HepG2 (cell line): ENCODE measurements around the gene CYTH2. TPM values are rescaled to one million over a fixed set of nuclear protein-coding genes. Genes with fewer than 3 reads are reported as not detected.

Experiments
- ATAC-seq: fragments of 200-7000 bp; cut with Tn5 transposase; 3 replicates; pipeline ENCODE4 v1.9.1; 2020; ENCODE audit warnings: mild to moderate bottlenecking, moderate library complexity
- BruUV-seq: library from RNA; stranded (reverse); fragments of 400-500 nt; replicated peaks from 2 replicates; lab custom pipeline; 2021; lab: Mats Ljungman, UMichigan
- CTCF ChIA-PET: fragments of 300-600 bp; formaldehyde crosslinking; extraction: SDS; loops from one replicate; lab custom pipeline; 2021; ENCODE audit warnings: low total read pairs, inconsistent platforms, low intra/inter-chr PET ratio; lab: Yijun Ruan, JAX
- POLR2A ChIA-PET: fragments of 350-600 bp; sonication (Branson Sonifier 250); formaldehyde crosslinking; loops from one replicate; lab custom pipeline; 2020; ENCODE audit warnings: antibody characterized with exemption, inconsistent platforms; lab: Yijun Ruan, JAX
- DNase-seq: peaks from one replicate; pipeline ENCODE4 v3.0.0-alpha.2; 2015; ENCODE audit warnings: low spot score
- FAIRE-seq: peaks from 3 replicates; lab custom pipeline; 2011; peaks lifted over from hg19 to GRCh38; lab: Jason Lieb, UNC
- H2AFZ ChIP-seq: one replicate; pipeline ENCODE4 v1.6.1; 2011; ENCODE audit warnings: low read length, inconsistent platforms
- H3K27ac ChIP-seq: fragments of 300-600 bp; 3 replicates; pipeline ENCODE4 v1.8.0; 2011; ENCODE audit warnings: mixed run types, mild to moderate bottlenecking, mixed read lengths, low read length, inconsistent platforms; ENCODE audit not compliant: insufficient read depth; ENCODE audit errors: extremely low read length
- H3K27me3 ChIP-seq, 2 experiments: fragments of 200-600 bp in 1 of 2; 2 replicates in 1 of 2; 3 replicates in 1 of 2; pipeline versions ENCODE4 v1.6.0 to v1.8.0; 2011; ENCODE audit warnings: low read length in 2 of 2, mild to moderate bottlenecking in 2 of 2, moderate library complexity in 2 of 2, inconsistent platforms in 1 of 2; ENCODE audit not compliant: insufficient read depth in 2 of 2, control insufficient read depth in 1 of 2
- H3K36me3 ChIP-seq, 2 experiments: fragments of 200-600 bp in 1 of 2; replicated peaks in 1 of 2; 2 replicates in 1 of 2; 3 replicates in 1 of 2; pipeline versions ENCODE4 v1.5.1 to v1.8.0; 2011; ENCODE audit warnings: low read length in 2 of 2, inconsistent platforms in 1 of 2; ENCODE audit not compliant: insufficient read depth in 2 of 2, control insufficient read depth in 1 of 2
- H3K4me1 ChIP-seq: 2 replicates; pipeline ENCODE4 v1.5.1; 2012; ENCODE audit warnings: low read length, inconsistent platforms; ENCODE audit not compliant: insufficient read depth
- H3K4me2 ChIP-seq: 2 replicates; pipeline ENCODE4 v1.6.0; 2011; ENCODE audit warnings: low read depth, low read length, inconsistent platforms
- H3K4me3 ChIP-seq, 3 experiments: fragments of 200-600 bp in 1 of 3; sonication (generic), shearing (Covaris generic) in 1 of 3; replicated peaks in 1 of 3; 2 replicates each; pipeline ENCODE4 v1.5.1; 2011 to 2016; ENCODE audit warnings: low read length in 3 of 3, inconsistent platforms in 2 of 3, low read depth in 2 of 3, mild to moderate bottlenecking in 2 of 3, control low read depth in 1 of 3, mixed read lengths in 1 of 3; ENCODE audit not compliant: insufficient read depth in 1 of 3
- H3K79me2 ChIP-seq: one replicate; pipeline ENCODE4 v1.6.1; 2011; ENCODE audit warnings: low read length, inconsistent platforms; ENCODE audit not compliant: insufficient read depth
- H3K9ac ChIP-seq: 2 replicates; pipeline ENCODE4 v1.6.0; 2011; ENCODE audit warnings: mild to moderate bottlenecking, low read depth, low read length, inconsistent platforms; ENCODE audit not compliant: insufficient read depth
- H3K9me3 ChIP-seq: 2 replicates; pipeline ENCODE4 v1.5.1; 2012; ENCODE audit warnings: mild to moderate bottlenecking, low read length
- H4K20me1 ChIP-seq: 2 replicates; pipeline ENCODE4 v1.6.0; 2011; ENCODE audit warnings: inconsistent platforms, mild to moderate bottlenecking, low read length, moderate library complexity; ENCODE audit not compliant: insufficient read depth
- ARHGAP35 ChIP-seq: sonication (generic); formaldehyde crosslinking; IDR thresholded peaks from 2 replicates; pipeline ENCODE4 v1.9.0; 2022; ENCODE audit warnings: mild to moderate bottlenecking, inconsistent platforms, moderate library complexity, missing genetic modification reagents, borderline replicate concordance
- ATF1 ChIP-seq: IDR thresholded peaks from 2 replicates; pipeline ENCODE4 v1.6.1; 2016; ENCODE audit warnings: mild to moderate bottlenecking, control low read depth
- ATF3 ChIP-seq: sonication (generic); formaldehyde crosslinking; IDR thresholded peaks from 2 replicates; pipeline ENCODE4 v1.4.0; 2020; ENCODE audit warnings: missing genetic modification reagents
- DNMT1 ChIP-seq: sonication (generic); formaldehyde crosslinking; IDR thresholded peaks from 2 replicates; pipeline ENCODE4 v1.5.1; 2020; ENCODE audit warnings: mild to moderate bottlenecking, missing genetic modification reagents
- FOSL2 ChIP-seq: sonication (generic); formaldehyde crosslinking; IDR thresholded peaks from 2 replicates; pipeline ENCODE4 v1.4.0; 2020; ENCODE audit warnings: missing genetic modification reagents
- FOXA3 ChIP-seq: IDR thresholded peaks from 2 replicates; pipeline ENCODE4 v1.6.1; 2016; ENCODE audit warnings: missing genetic modification reagents, missing compliant biosample characterization
- FOXO4 ChIP-seq: sonication (generic); formaldehyde crosslinking; conservative IDR thresholded peaks from 2 replicates; pipeline ENCODE4 v1.8.1; 2023; ENCODE audit warnings: missing genetic modification reagents
- MZF1 ChIP-seq: sonication (generic); formaldehyde crosslinking; IDR thresholded peaks from 2 replicates; pipeline ENCODE4 v1.8.1; 2023; ENCODE audit warnings: mild to moderate bottlenecking, missing genetic modification reagents, borderline replicate concordance
- NBN ChIP-seq: fragments of 450-650 bp; conservative IDR thresholded peaks from 2 replicates; pipeline ENCODE4 v1.6.1; 2017
- NR2F1 ChIP-seq, 2 experiments: fragments of 450-650 bp in 1 of 2; formaldehyde crosslinking in 1 of 2; IDR thresholded peaks; 2 replicates each; pipeline versions ENCODE4 v1.5.0 to v1.6.1; 2016 to 2020; ENCODE audit warnings: mild to moderate bottlenecking in 1 of 2, missing compliant biosample characterization in 1 of 2, missing genetic modification reagents in 1 of 2, moderate library complexity in 1 of 2
- SRF ChIP-seq: IDR thresholded peaks from 2 replicates; pipeline ENCODE4 v1.6.1; 2011; ENCODE audit warnings: mild to moderate bottlenecking, low read depth, low read length, moderate library complexity
- THAP7 ChIP-seq: sonication (generic); formaldehyde crosslinking; IDR thresholded peaks from 2 replicates; pipeline ENCODE4 v1.8.1; 2023; ENCODE audit warnings: mild to moderate bottlenecking, missing genetic modification reagents
- ZNF292 ChIP-seq: sonication (generic); formaldehyde crosslinking; IDR thresholded peaks from 2 replicates; pipeline ENCODE4 v1.8.1; 2022; ENCODE audit warnings: mild to moderate bottlenecking, low read depth, missing genetic modification reagents, borderline replicate concordance
- ZNF674 ChIP-seq: sonication (generic); formaldehyde crosslinking; IDR thresholded peaks from 2 replicates; pipeline ENCODE4 v1.5.0; 2020; ENCODE audit warnings: low read depth, mild to moderate bottlenecking, missing genetic modification reagents
- ZNF737 ChIP-seq: sonication (generic); formaldehyde crosslinking; IDR thresholded peaks from 2 replicates; pipeline ENCODE4 v1.5.0; 2020; ENCODE audit warnings: missing genetic modification reagents, mild to moderate bottlenecking, borderline replicate concordance
- ZNF841 ChIP-seq: sonication (generic); formaldehyde crosslinking; IDR thresholded peaks from 2 replicates; pipeline ENCODE4 v1.8.1; 2023; ENCODE audit warnings: missing genetic modification reagents, borderline replicate concordance
- ZZZ3 ChIP-seq: sonication (generic); formaldehyde crosslinking; IDR thresholded peaks from 2 replicates; pipeline ENCODE4 v1.4.0; 2020; ENCODE audit warnings: missing genetic modification reagents, mild to moderate bottlenecking, borderline replicate concordance
- WGBS: methylation state at CpG from one replicate; pipeline ENCODE4 v1.1.6; 2017; ENCODE audit warnings: low lambda C conversion rate; 5-methylcytosine and 5-hydroxymethylcytosine counted together
- in situ Hi-C: cut with HindIII; loops from 2 replicates; pipeline ENCODE4 v1.10.0; 2017; ENCODE audit warnings: low pct_unique_long_range_greater_than_20kb; ENCODE audit not compliant: extremely low pct_ligation_motif_present
- intact Hi-C: fragments of 100-400 bp; cut with micrococcal nuclease; formaldehyde crosslinking; loops from one replicate; pipeline ENCODE4 v1.10.0; 2022; ENCODE audit not compliant: unreplicated experiment
- polyA plus RNA-seq, 8 experiments: library from polyadenylated mRNA; depleted of rRNA in 3 of 8; stranded (reverse) in 7 of 8; unstranded in 1 of 8; fragments of >200 nt; fragmentation: Illumina TruSeq in 4 of 8; extraction: Trizol in 4 of 8; gene quantifications; 2 replicates each; pipeline versions ENCODE4 v1.2.1 to v1.2.3, GENCODE V29; 2011 to 2016; ENCODE audit warnings: low read depth in 4 of 8, missing spikeins in 1 of 8, mixed read lengths in 1 of 8; ENCODE audit not compliant: insufficient read depth in 1 of 8
- total RNA-seq, 5 experiments: library from RNA; depleted of rRNA; stranded (reverse); fragments of >200 nt; fragmentation: Illumina TruSeq; extraction: Trizol; gene quantifications; 2 replicates each; pipeline ENCODE4 v1.2.3, GENCODE V29; 2016; ENCODE audit warnings: low read depth in 1 of 5

CYTH2 gene
- total and polyA plus RNA-seq, 2 of the 13 experiments (the other 11 are each of a cell fraction or from before 2014, with no cell fraction given): 16.5 to 39.3 TPM

GRCh38 chr19:48470856-48471255, 1.7 kb downstream of the CYTH2 start:
- TF ChIP-seq ATF1 (CRISPR knock-in tag) (no peak), FOXO4 (CRISPR knock-in tag) (0 out of 2 replicates have a peak, but pooled peaks have one; percentile 20)
- Histone ChIP-seq H3K36me3 (peaks cover 24 to 51% of the 10 kb centered on the region in 2 experiments; a peak in 4 of 5 replicates), H2AFZ (no peak overlapping the region), H4K20me1 (no peaks in the 10 kb centered on the region; the same call in 1 of the 2 replicates), H3K4me1 (peaks cover 17% of the 10 kb centered on the region), H3K9me3 (no peaks in the 10 kb centered on the region), H3K27me3 (no peaks in the 10 kb centered on the region; a peak in 1 of 5 replicates), H3K4me3 (no peak overlapping the region), H3K79me2 (peaks cover 5% of the 10 kb centered on the region), H3K4me2 (peak overlapping the region; percentile 79; the same call in 1 of the 2 replicates), H3K27ac (no peak overlapping the region), H3K9ac (no peak overlapping the region)
- intact Hi-C loops: no loop called here
- no TSS peak for BruUV-seq
- ATAC-seq: no peak
- WGBS: 97% methylated on average over 9 of the region's 10 CpGs
- ChIA-PET POLR2A (interaction anchor here (1.4 to 1.5 kb wide), 2 partner anchors 17 to 108 kb away, joined by 3 to 7 read pairs; no protein-coding TSS in a partner anchor), CTCF (no interaction called here)
- in situ Hi-C loops: no loop called here
- no peak for FAIRE-seq
- DNase-seq: no peak

- H3K4me1 ChIP-seq: peaks cover 17% of the 10 kb centered on the region
- no peak for DNase-seq
- no peak overlapping the region for H3K4me3 ChIP-seq
- no peak overlapping the region for H2AFZ ChIP-seq
- no peaks in the 10 kb centered on the region; the same call in 1 of the 2 replicates for H4K20me1 ChIP-seq
- intact Hi-C loops: no loop called here
- POLR2A ChIA-PET: interaction anchor here (0.6 kb wide), 1 partner anchor 70 kb away, joined by 3 read pairs; no protein-coding TSS in a partner anchor
- H3K27me3 ChIP-seq: no peaks in the 10 kb centered on the region; a peak in 1 of 5 replicates
- in situ Hi-C loops: no loop called here
- no peak for FAIRE-seq
- no peak overlapping the region for H3K4me2 ChIP-seq
- no peak overlapping the region for H3K27ac ChIP-seq
- peaks cover 5% of the 10 kb centered on the region for H3K79me2 ChIP-seq
- no peak overlapping the region for H3K9ac ChIP-seq
- no peaks in the 10 kb centered on the region for H3K9me3 ChIP-seq
- BruUV-seq: no TSS peak
- 96% methylated on average over 4 of the region's 4 CpGs for WGBS
- CTCF ChIA-PET: no interaction called here
- ATAC-seq: no peak
- peaks cover 25 to 56% of the 10 kb centered on the region in 2 experiments; a peak in 4 of 5 replicates for H3K36me3 ChIP-seq
- TF ChIP-seq THAP7 (no peak), MZF1 (CRISPR knock-in tag) (no peak), ZNF674 (CRISPR knock-in tag) (no peak), NR2F1 (CRISPR knock-in tag; IDR thresholded peaks at IDR 0.05) (no peak), ZNF737 (no peak), NBN (no peak), ATF3 (CRISPR knock-in tag) (no peak), SRF (no peak), ZZZ3 (CRISPR knock-in tag) (no peak), ZNF841 (no peak), FOSL2 (CRISPR knock-in tag) (no peak), ZNF292 (no peak), FOXA3 (CRISPR knock-in tag) (no peak), DNMT1 (CRISPR knock-in tag) (no peak), ARHGAP35 (no peak)
These were observed 2.7 kb downstream of the CYTH2 start for GRCh38 chr19:48471836-48472235.
